ENCODE results near the gene CR1. TPM values are rescaled to one million over a fixed set of nuclear protein-coding genes. Genes with fewer than 3 reads are reported as not detected.

CR1 gene
- total RNA-seq, 1 donor from 2014 or later = not detected

GRCh38 chr1:207605444-207606361 is 109.7 kb downstream of the CR1 start:
- Mint-ChIP-seq H3K9me3 (ENCODE audit: low read depth) (no peaks in the 10 kb centered on the region), H3K36me3 (ENCODE audit: low read depth) (no peaks in the 10 kb centered on the region), H3K27me3 (ENCODE audit: low read depth) (peaks cover 24% of the 10 kb centered on the region), H3K27ac (ENCODE audit: unreplicated experiment) (no peak overlapping the region), H3K4me3 (ENCODE audit: unreplicated experiment) (no peak overlapping the region), H3K4me1 (ENCODE audit: low read depth) (no peaks in the 10 kb centered on the region)
- no peak for DNase-seq (ENCODE audit: low spot score)
- TF ChIP-seq CTCF (IDR thresholded peaks at IDR 0.05) = no peak

GRCh38 chr1:207606362-207606755 is 110.4 kb downstream of the CR1 start:
- no peaks in the 10 kb centered on the region for H3K9me3 Mint-ChIP-seq (ENCODE audit: low read depth)
- peaks cover 27% of the 10 kb centered on the region for H3K27me3 Mint-ChIP-seq (ENCODE audit: low read depth)
- no peaks in the 10 kb centered on the region for H3K36me3 Mint-ChIP-seq (ENCODE audit: low read depth)
- no peak for DNase-seq (ENCODE audit: low spot score)
- no peaks in the 10 kb centered on the region for H3K4me1 Mint-ChIP-seq (ENCODE audit: low read depth)
- H3K27ac Mint-ChIP-seq (ENCODE audit: unreplicated experiment) = no peak overlapping the region
- H3K4me3 Mint-ChIP-seq (ENCODE audit: unreplicated experiment) = no peak overlapping the region
- TF ChIP-seq CTCF (IDR thresholded peaks at IDR 0.05) = no peak

- H3K27me3 Mint-ChIP-seq (ENCODE audit: low read depth) = peaks cover 21% of the 10 kb centered on the region
- no peak for DNase-seq (ENCODE audit: low spot score)
- H3K36me3 Mint-ChIP-seq (ENCODE audit: low read depth) = no peaks in the 10 kb centered on the region
- no peaks in the 10 kb centered on the region for H3K4me1 Mint-ChIP-seq (ENCODE audit: low read depth)
- no peak overlapping the region for H3K27ac Mint-ChIP-seq (ENCODE audit: unreplicated experiment)
- no peaks in the 10 kb centered on the region for H3K9me3 Mint-ChIP-seq (ENCODE audit: low read depth)
- no peak for TF ChIP-seq CTCF (IDR thresholded peaks at IDR 0.05)
- no peak overlapping the region for H3K4me3 Mint-ChIP-seq (ENCODE audit: unreplicated experiment)
Observed at GRCh38 chr1:207612762-207613161, 116.8 kb downstream of the CR1 start.

GRCh38 chr1:207619871-207620542 is 124.0 kb downstream of the CR1 start:
- no peak overlapping the region for H3K27ac Mint-ChIP-seq (ENCODE audit: unreplicated experiment)

More at GRCh38 chr1:207619871-207620542, 124.0 kb downstream of the CR1 start:
- peak; percentile 79 for TF ChIP-seq CTCF (IDR thresholded peaks at IDR 0.05)
- H3K36me3 Mint-ChIP-seq (ENCODE audit: low read depth) = no peaks in the 10 kb centered on the region
- peaks cover 9% of the 10 kb centered on the region for H3K27me3 Mint-ChIP-seq (ENCODE audit: low read depth)
- H3K4me1 Mint-ChIP-seq (ENCODE audit: low read depth) = no peaks in the 10 kb centered on the region
- no peak overlapping the region for H3K4me3 Mint-ChIP-seq (ENCODE audit: unreplicated experiment)
- DNase-seq (ENCODE audit: low spot score) = no peak
- no peaks in the 10 kb centered on the region for H3K9me3 Mint-ChIP-seq (ENCODE audit: low read depth)
